ENCODE data around the gene KCNMB2.
"Not testable (repeated sequence)": the region's sequence is repeated elsewhere in the genome, so short reads cannot be mapped to it uniquely, and the experiment has no call there.

The KCNMB2 gene

GRCh38 chr3:178536211-178537079 is at the start of gene KCNMB2:
TSS of gene KCNMB2 (plus strand) at chr3:178536436.
- no peak for DNase-seq

GRCh38 chr3:178486903-178487302 is 49.3 kb upstream of the KCNMB2 start:
- no peak for DNase-seq

- no peak for DNase-seq
These were observed 48.5 kb upstream of the KCNMB2 start for GRCh38 chr3:178487752-178488151.

GRCh38 chr3:178491751-178492150 is 44.5 kb upstream of the KCNMB2 start:
- no peak for DNase-seq

GRCh38 chr3:178492491-178492890 is 43.7 kb upstream of the KCNMB2 start:
- DNase-seq: no peak

- no peak for DNase-seq
These were observed 41.9 kb upstream of the KCNMB2 start for GRCh38 chr3:178494386-178494785.

- no peak for DNase-seq
These were observed 39.3 kb upstream of the KCNMB2 start for GRCh38 chr3:178496911-178497310.

GRCh38 chr3:178498871-178499270 is 37.4 kb upstream of the KCNMB2 start:
- no peak for DNase-seq

- no peak for DNase-seq
These were observed 35.6 kb upstream of the KCNMB2 start for GRCh38 chr3:178500631-178501030.

- no peak for DNase-seq
These were observed 32.1 kb upstream of the KCNMB2 start for GRCh38 chr3:178504128-178504527.

- DNase-seq: no peak
These were observed 30.4 kb upstream of the KCNMB2 start for GRCh38 chr3:178505832-178506231.

GRCh38 chr3:178507507-178508442 is 28.5 kb upstream of the KCNMB2 start:
- DNase-seq: no peak

- no peak for DNase-seq
These were observed 27.8 kb upstream of the KCNMB2 start for GRCh38 chr3:178508443-178508825.

GRCh38 chr3:178510496-178510895 is 25.7 kb upstream of the KCNMB2 start:
- no peak for DNase-seq

- DNase-seq: no peak
These were observed 23.6 kb upstream of the KCNMB2 start for GRCh38 chr3:178512647-178513046.

- no peak for DNase-seq
These were observed 22.5 kb upstream of the KCNMB2 start for GRCh38 chr3:178513546-178514380.

GRCh38 chr3:178514401-178514800 is 21.8 kb upstream of the KCNMB2 start:
- no peak for DNase-seq

GRCh38 chr3:178515076-178515744 is 21.0 kb upstream of the KCNMB2 start:
- not testable (repeated sequence) for DNase-seq

- DNase-seq: no peak
These were observed 18.4 kb upstream of the KCNMB2 start for GRCh38 chr3:178517665-178518334.

- no peak for DNase-seq
These were observed 17.4 kb upstream of the KCNMB2 start for GRCh38 chr3:178518660-178519396.

- DNase-seq: no peak
These were observed 16.5 kb upstream of the KCNMB2 start for GRCh38 chr3:178519701-178520100.

All from NCI-H82 (cell line).